Measurements from ENCODE around the gene CCDC126.

Gene CCDC126

GRCh38 chr7:23687011-23687410, 89.8 kb downstream of the CCDC126 start:
- H3K9ac ChIP-seq (ENCODE audit: low read length), result no peak overlapping the region
- no peak overlapping the region for H3K4me2 ChIP-seq (ENCODE audit: low read length)
- H3F3A ChIP-seq (ENCODE audit: insufficient read depth, low read length), result peaks cover 7% of the 10 kb centered on the region; the same call in 1 of the 2 replicates
- H3K27ac ChIP-seq (ENCODE audit: low read depth, low read length, poor library complexity, severe bottlenecking), result no peak overlapping the region
- H3K9me3 ChIP-seq (ENCODE audit: low read length), result no peaks in the 10 kb centered on the region
- no peaks in the 10 kb centered on the region for H3K9me2 ChIP-seq (ENCODE audit: low read depth, low read length)
- no peaks in the 10 kb centered on the region for H4K20me1 ChIP-seq (ENCODE audit: insufficient read depth, low read length)
- TF ChIP-seq EZH2 (IDR thresholded peaks at IDR 0.05; ENCODE audit: borderline replicate concordance, low read length) (no peak), CTCF (IDR thresholded peaks at IDR 0.05; ENCODE audit: low read length) (no peak)
- peaks cover 28% of the 10 kb centered on the region for H3K36me3 ChIP-seq (ENCODE audit: insufficient read depth, low read length)
- H3K4me1 ChIP-seq (ENCODE audit: insufficient read depth, low read length, severe bottlenecking), result peaks cover 10% of the 10 kb centered on the region
- no peaks in the 10 kb centered on the region for H3K79me2 ChIP-seq (ENCODE audit: insufficient read depth, low read length)
- H3K27me3 ChIP-seq (ENCODE audit: insufficient read depth, low read length), result no peaks in the 10 kb centered on the region
- no peak overlapping the region for H3K4me3 ChIP-seq (ENCODE audit: low read depth, low read length, poor library complexity, severe bottlenecking)
- H2AFZ ChIP-seq (ENCODE audit: low read length), result no peak overlapping the region

GRCh38 chr7:23689165-23689564, 92.0 kb downstream of the CCDC126 start:
- no peaks in the 10 kb centered on the region for H3K79me2 ChIP-seq (ENCODE audit: insufficient read depth, low read length)

GRCh38 chr7:23691320-23691719, 94.1 kb downstream of the CCDC126 start:
- H3K9me2 ChIP-seq (ENCODE audit: low read depth, low read length), result no peaks in the 10 kb centered on the region
- peaks cover 50% of the 10 kb centered on the region for H3K36me3 ChIP-seq (ENCODE audit: insufficient read depth, low read length)
- no peaks in the 10 kb centered on the region for H3F3A ChIP-seq (ENCODE audit: insufficient read depth, low read length)
- no peak overlapping the region for H2AFZ ChIP-seq (ENCODE audit: low read length)
- H3K27me3 ChIP-seq (ENCODE audit: insufficient read depth, low read length), result no peaks in the 10 kb centered on the region
- TF ChIP-seq CTCF (IDR thresholded peaks at IDR 0.05; ENCODE audit: low read length), result no peak
- no peak for TF ChIP-seq EZH2 (IDR thresholded peaks at IDR 0.05; ENCODE audit: borderline replicate concordance, low read length)
- no peak overlapping the region for H3K4me3 ChIP-seq (ENCODE audit: low read depth, low read length, poor library complexity, severe bottlenecking)
- no peak overlapping the region for H3K9ac ChIP-seq (ENCODE audit: low read length)
- no peaks in the 10 kb centered on the region for H3K79me2 ChIP-seq (ENCODE audit: insufficient read depth, low read length)
- H3K4me2 ChIP-seq (ENCODE audit: low read length), result no peak overlapping the region
- no peaks in the 10 kb centered on the region for H3K9me3 ChIP-seq (ENCODE audit: low read length)
- H4K20me1 ChIP-seq (ENCODE audit: insufficient read depth, low read length), result no peaks in the 10 kb centered on the region
- no peak overlapping the region for H3K27ac ChIP-seq (ENCODE audit: low read depth, low read length, poor library complexity, severe bottlenecking)
- H3K4me1 ChIP-seq (ENCODE audit: insufficient read depth, low read length, severe bottlenecking), result no peaks in the 10 kb centered on the region

More at GRCh38 chr7:23689165-23689564, 92.0 kb downstream of the CCDC126 start:
- TF ChIP-seq CTCF (IDR thresholded peaks at IDR 0.05; ENCODE audit: low read length) (no peak), EZH2 (IDR thresholded peaks at IDR 0.05; ENCODE audit: borderline replicate concordance, low read length) (no peak)
- Histone ChIP-seq H3F3A (ENCODE audit: insufficient read depth, low read length) (no peaks in the 10 kb centered on the region), H3K36me3 (ENCODE audit: insufficient read depth, low read length) (peaks cover 40% of the 10 kb centered on the region), H3K27me3 (ENCODE audit: insufficient read depth, low read length) (no peaks in the 10 kb centered on the region), H3K27ac (ENCODE audit: low read depth, low read length, poor library complexity, severe bottlenecking) (no peak overlapping the region), H3K9ac (ENCODE audit: low read length) (no peak overlapping the region), H3K9me2 (ENCODE audit: low read depth, low read length) (no peaks in the 10 kb centered on the region), H3K9me3 (ENCODE audit: low read length) (no peaks in the 10 kb centered on the region), H2AFZ (ENCODE audit: low read length) (no peak overlapping the region), H3K4me2 (ENCODE audit: low read length) (no peak overlapping the region), H4K20me1 (ENCODE audit: insufficient read depth, low read length) (no peaks in the 10 kb centered on the region), H3K4me3 (ENCODE audit: low read depth, low read length, poor library complexity, severe bottlenecking) (no peak overlapping the region), H3K4me1 (ENCODE audit: insufficient read depth, low read length, severe bottlenecking) (peaks cover 10% of the 10 kb centered on the region)
